ENCODE results near the gene PPM1L. TPM values are rescaled to one million over a fixed set of nuclear protein-coding genes. Genes with fewer than 3 reads are reported as not detected.
A peak's percentile ranks its signal among the peaks of the same experiment; 100 is the strongest.

Gene PPM1L
- total RNA-seq, 2 experiments from 2014 or later: 5.0 to 8.3 TPM

DNA sequence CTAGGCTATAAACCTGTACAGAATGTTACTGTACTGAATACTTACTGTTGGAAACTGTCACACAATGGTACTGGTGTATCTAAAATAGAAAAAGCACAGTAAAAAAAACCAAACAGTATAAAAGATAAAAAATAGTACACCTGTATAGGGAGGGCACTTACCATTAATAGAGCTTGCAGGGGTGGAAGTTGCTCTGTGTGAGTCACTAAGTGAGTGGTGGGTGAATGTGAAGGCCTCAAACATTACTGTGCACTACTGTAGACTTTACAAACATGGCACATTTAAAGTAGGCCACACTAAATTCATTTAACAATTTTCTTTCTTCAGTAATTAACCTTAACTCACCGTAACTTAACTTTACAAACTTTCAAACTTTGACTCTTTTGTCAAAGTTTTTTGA is 327.1 kb downstream of the PPM1L start:
- DNase-seq (no peak), ATAC-seq (no peak)
- no peak overlapping the region for H3K27ac Mint-ChIP-seq
- H3K27me3 Mint-ChIP-seq: peaks cover 13% of the 10 kb centered on the region
- CTCF ChIA-PET: no interaction called here
- no peaks in the 10 kb centered on the region for H3K9me3 Mint-ChIP-seq (ENCODE audit: low read depth)
- H3K4me1 Mint-ChIP-seq: peaks cover 24% of the 10 kb centered on the region
- no peaks in the 10 kb centered on the region for H3K36me3 Mint-ChIP-seq
- no peak overlapping the region for H3K4me3 Mint-ChIP-seq

DNA sequence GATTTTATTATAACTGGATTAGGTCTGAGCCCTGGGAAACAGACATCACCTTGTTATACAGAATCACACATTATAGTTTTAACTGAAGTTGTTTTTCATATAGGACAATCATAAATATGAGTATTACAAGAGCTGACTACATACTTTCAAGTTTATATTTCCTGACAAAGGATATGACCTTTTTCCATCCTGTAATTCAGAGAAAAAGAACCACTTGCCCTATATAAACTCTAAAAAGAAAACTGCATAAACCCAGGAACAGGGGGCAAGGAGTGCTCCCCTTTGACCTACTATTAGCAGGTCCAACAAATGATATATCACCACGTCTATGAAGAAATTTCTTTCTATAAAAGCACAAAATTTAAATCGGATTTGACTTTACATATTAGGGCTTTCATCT is 328.2 kb downstream of the PPM1L start:
- ATAC-seq (no peak), DNase-seq (no peak)
- Mint-ChIP-seq H3K9me3 (ENCODE audit: low read depth) (no peaks in the 10 kb centered on the region), H3K27ac (no peak overlapping the region), H3K27me3 (peaks cover 9% of the 10 kb centered on the region), H3K36me3 (no peaks in the 10 kb centered on the region), H3K4me3 (no peak overlapping the region), H3K4me1 (peaks cover 18% of the 10 kb centered on the region)
- CTCF ChIA-PET: no interaction called here

DNA sequence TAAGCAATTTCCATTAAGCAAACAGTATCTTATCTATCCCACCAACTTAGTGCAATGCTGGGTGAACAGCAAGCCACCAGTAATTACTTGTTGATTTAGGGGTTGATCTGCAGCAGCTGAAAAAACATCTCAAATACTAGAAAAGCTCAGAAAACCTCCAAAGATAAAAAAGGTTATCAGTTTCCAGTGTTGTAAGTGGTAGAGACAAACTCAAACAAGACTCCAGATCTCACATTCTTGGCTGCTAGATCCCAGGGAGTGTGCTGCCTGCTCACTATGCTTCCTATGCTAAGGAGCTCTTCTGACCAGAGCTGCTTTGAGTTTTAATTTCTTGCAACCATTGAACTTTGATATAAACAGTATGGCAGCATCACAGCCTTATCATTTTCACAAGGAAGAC is 337.9 kb downstream of the PPM1L start:
- no peak for DNase-seq
- CTCF ChIA-PET: no interaction called here
- ATAC-seq: no peak
- Mint-ChIP-seq H3K4me3 (no peak overlapping the region), H3K9me3 (ENCODE audit: low read depth) (no peaks in the 10 kb centered on the region), H3K27ac (no peak overlapping the region), H3K4me1 (no peaks in the 10 kb centered on the region), H3K36me3 (no peaks in the 10 kb centered on the region), H3K27me3 (peaks cover 8% of the 10 kb centered on the region)

DNA sequence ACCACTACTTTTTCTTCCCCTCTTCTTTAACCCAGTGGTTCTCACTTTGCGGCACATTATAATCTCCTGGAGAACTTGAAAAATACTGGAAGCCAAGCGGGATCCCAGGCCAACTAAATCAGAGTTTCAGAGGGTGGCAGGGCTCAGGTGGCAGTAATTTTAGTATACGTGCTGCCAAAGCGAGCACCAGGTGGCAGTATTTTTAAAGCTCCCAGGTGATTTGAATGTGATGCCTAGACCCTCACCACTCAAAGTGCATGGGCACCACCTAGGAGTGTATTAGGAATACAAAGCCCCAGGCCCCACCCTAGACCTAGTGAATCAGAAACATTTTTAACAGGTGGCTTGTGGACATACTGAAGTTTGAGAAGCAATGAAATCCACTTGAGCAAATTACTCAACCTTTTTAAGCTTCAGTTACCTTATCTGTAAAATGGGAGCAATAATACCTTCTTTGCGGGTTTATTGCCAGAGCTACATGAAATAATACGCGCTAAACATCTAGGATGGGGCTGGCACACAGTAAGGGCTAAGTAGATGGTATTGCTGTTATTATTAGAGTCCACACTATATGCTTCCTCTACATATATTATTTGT is 340.8 kb downstream of the PPM1L start:
- ATAC-seq (no peak), DNase-seq (no peak)
- peaks cover 19% of the 10 kb centered on the region for H3K27me3 Mint-ChIP-seq
- no peak overlapping the region for H3K4me3 Mint-ChIP-seq
- H3K9me3 Mint-ChIP-seq (ENCODE audit: low read depth): no peaks in the 10 kb centered on the region
- no peaks in the 10 kb centered on the region for H3K4me1 Mint-ChIP-seq
- CTCF ChIA-PET: interaction anchor here (0.9 to 1.3 kb wide), 4 partner anchors 10 to 326 kb away, joined by 3 to 5 read pairs (median 4); no protein-coding TSS in a partner anchor
- H3K27ac Mint-ChIP-seq: no peak overlapping the region
- H3K36me3 Mint-ChIP-seq: no peaks in the 10 kb centered on the region

DNA sequence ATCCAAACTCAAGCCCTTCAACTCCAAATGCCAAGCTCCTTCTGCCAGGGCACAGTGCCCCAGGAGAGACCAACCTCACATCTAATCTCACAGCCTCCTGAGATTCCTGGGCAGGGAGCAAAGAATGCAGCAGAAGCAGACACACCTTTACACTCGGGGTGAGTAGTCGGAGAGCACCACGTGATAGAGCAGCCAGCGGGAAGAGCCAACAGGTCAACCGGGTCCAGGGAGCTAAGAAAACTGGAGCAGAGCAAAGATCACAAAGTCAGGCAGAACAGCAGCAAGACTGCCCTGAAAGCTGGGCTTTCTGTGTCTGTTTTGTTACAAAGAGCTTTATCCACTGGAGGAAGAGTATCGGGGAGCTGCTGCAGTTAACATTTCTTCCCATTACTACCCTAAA is 345.0 kb downstream of the PPM1L start:
- peaks cover 10% of the 10 kb centered on the region for H3K4me1 Mint-ChIP-seq
- peaks cover 44% of the 10 kb centered on the region for H3K27me3 Mint-ChIP-seq
- ATAC-seq (no peak), DNase-seq (no peak)
- no peak overlapping the region for H3K4me3 Mint-ChIP-seq
- CTCF ChIA-PET: no interaction called here
- no peak overlapping the region for H3K27ac Mint-ChIP-seq
- no peaks in the 10 kb centered on the region for H3K36me3 Mint-ChIP-seq
- H3K9me3 Mint-ChIP-seq (ENCODE audit: low read depth): no peaks in the 10 kb centered on the region

DNA sequence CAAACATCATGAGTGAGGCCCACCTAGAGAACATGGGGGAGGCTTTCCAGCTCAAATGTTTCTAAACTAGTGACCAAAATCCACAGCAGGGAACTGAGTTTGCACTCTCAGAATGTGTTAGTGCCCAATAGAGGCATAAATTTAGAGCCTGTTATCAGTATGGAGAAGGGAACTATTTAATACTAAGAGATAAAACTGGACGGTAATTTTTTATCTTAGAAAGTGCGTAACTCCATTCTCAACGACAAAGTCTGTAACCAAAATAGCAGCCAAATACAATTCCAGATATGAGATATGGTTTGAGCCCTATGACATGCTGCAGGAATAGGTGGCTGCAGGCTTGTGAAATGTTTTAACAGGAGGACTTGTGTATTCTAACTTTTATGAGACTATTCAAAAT is 345.6 kb downstream of the PPM1L start:
- Mint-ChIP-seq H3K4me1 (peaks cover 12% of the 10 kb centered on the region), H3K27me3 (peaks cover 44% of the 10 kb centered on the region), H3K27ac (no peak overlapping the region), H3K4me3 (no peak overlapping the region), H3K36me3 (no peaks in the 10 kb centered on the region), H3K9me3 (ENCODE audit: low read depth) (no peaks in the 10 kb centered on the region)
- no peak for ATAC-seq
- DNase-seq: no peak
- CTCF ChIA-PET: no interaction called here

DNA sequence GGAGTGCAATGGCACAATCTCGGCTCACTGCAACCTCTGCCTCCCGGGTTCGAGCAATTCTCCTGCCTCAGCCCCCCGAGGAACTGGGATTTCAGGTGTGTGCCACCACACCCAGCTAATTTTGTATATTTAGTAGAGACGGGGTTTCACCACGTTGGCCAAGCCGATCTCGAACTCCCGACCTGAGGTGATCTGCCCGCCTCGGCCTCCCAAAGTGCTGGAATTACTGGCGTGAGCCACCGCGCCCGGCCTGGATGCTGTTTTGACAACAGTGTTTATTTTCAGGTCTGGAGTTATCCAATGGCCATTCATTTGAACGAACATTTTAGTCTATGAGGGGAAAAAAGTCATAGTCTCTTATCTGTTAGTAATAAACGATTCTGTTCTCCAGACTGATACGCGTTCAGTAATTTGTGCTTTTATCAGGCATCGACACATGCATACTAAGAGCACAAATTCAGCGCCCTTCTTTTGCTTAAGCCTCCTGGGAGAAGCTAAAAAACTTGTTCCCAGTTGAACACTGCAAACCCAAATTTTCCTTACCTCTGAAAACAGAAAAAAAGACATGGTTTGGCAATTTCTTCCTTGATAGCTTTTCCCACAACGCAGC is 347.9 kb downstream of the PPM1L start:
- no peaks in the 10 kb centered on the region for H3K36me3 Mint-ChIP-seq
- H3K4me1 Mint-ChIP-seq: peaks cover 17% of the 10 kb centered on the region
- CTCF ChIA-PET: no interaction called here
- H3K9me3 Mint-ChIP-seq (ENCODE audit: low read depth): no peaks in the 10 kb centered on the region
- no peak for DNase-seq
- peaks cover 48% of the 10 kb centered on the region for H3K27me3 Mint-ChIP-seq
- no peak for ATAC-seq
- H3K27ac Mint-ChIP-seq: no peak overlapping the region
- peak overlapping the region; percentile 52 for H3K4me3 Mint-ChIP-seq

DNA sequence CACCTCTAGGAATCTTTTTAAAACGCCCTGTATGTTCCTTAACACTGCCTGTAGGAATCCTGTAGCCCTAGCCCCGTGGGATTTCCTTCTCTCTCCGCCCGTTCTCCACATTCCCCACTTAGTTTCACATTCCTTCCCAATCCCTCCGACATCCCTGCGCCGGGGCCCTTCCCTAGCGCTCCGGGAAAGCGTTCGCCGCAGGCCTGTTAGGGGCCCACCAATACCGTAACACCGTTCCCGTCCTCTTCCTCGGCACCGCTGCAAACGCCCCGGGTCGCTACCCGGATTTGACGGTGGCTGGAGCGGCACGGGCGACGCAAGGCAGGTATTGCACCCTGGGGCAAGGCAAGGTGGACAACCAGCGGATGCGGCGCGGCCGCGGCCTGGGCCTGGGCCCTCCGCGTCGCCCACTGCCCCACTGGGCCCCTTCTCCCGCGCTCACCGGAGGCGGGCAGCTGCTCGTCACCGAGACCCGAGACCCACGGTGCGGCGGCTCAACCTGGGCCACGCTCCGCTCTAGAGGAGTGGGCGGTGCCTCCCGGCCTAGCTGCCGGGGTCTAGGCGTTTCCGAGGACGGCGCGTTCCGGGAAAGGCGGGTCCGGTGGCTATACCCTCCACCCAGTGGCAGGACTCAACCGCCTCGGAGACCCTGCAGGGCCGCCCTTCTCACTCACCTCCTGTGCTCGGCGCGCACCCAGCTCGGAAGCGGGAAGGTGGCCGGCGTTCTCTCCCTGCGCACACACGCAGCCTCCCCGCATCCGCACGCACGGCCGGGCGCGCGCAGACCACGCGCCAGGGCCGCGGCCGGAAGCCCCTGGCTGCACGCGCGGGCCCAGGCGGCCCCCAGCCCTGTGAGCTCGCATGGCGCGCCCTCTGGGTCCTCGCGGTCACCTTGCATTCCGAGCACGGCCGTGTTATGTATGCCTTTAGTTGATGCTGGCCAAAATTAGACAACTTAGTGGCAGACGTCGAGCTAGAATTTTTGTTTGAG is 348.8 kb downstream of the PPM1L start, which contains the start of gene B3GALNT1:
Gene B3GALNT1, minus strand, starts transcription at position 789 of the 991 bp plus-strand sequence. CDS start 18,595 bp downstream, outside the sequence.
- Mint-ChIP-seq H3K9me3 (ENCODE audit: low read depth) (no peaks in the 10 kb centered on the region), H3K27ac (no peak within 1 kb of the TSS), H3K27me3 (peaks cover 47% of the 10 kb centered on the region), H3K4me1 (peaks cover 17% of the 10 kb centered on the region), H3K36me3 (no peaks in the 10 kb centered on the region), H3K4me3 (peak within 1 kb of the TSS; percentile 52)
- DNase-seq: peak; percentile 43
- CTCF ChIA-PET: interaction anchor here (1.2 kb wide), 1 partner anchor 148 kb away, joined by 3 read pairs; no protein-coding TSS in a partner anchor
- peak; percentile 81 for ATAC-seq

DNA sequence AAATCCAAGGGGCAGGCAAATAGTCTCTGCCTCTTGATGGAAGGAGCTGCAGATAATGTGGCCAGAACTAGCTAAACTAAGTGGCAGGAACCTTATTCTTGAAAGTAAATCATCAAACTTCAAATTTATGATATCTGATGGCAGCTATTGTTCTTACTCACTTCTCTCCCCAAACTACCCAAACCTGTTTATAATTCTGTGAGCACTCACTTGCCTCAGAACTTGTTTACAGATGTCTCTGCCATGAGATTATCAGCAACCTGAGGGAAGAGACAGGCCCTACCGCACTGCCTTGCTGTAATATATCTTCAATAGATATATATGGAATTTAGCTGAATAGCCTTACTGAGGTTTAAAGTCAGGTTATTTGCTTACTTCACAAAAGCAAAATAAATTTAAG is 351.3 kb downstream of the PPM1L start:
- H3K4me1 Mint-ChIP-seq: peaks cover 17% of the 10 kb centered on the region
- DNase-seq: no peak
- H3K36me3 Mint-ChIP-seq: no peaks in the 10 kb centered on the region
- H3K27me3 Mint-ChIP-seq: peaks cover 48% of the 10 kb centered on the region
- no peak overlapping the region for H3K27ac Mint-ChIP-seq
- no peak overlapping the region for H3K4me3 Mint-ChIP-seq
- CTCF ChIA-PET: interaction anchor here (1.2 kb wide), 1 partner anchor 10 kb away, joined by 3 read pairs; no protein-coding TSS in a partner anchor
- ATAC-seq: no peak
- H3K9me3 Mint-ChIP-seq (ENCODE audit: low read depth): no peaks in the 10 kb centered on the region

DNA sequence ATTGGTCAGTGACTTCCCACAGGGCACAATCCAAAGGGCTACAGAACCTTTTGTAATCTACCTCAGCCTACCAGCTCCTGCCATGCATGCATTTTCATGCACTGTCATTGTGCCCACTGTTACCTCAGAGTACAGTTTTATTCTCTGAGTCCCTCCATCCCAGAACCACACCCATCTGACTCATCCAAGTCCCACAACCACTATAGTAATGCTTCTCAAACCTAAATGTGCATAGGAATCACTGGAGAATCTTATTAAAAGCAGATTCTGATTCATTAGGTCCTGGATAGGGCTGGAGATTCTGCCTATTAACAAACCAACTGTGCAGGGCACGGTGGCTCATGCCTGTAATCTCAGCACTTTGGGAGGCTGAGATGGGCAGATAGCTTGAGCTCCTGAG is 352.8 kb downstream of the PPM1L start:
- peaks cover 17% of the 10 kb centered on the region for H3K4me1 Mint-ChIP-seq
- peaks cover 40% of the 10 kb centered on the region for H3K27me3 Mint-ChIP-seq
- no peak for DNase-seq
- CTCF ChIA-PET: interaction anchor here (1.1 kb wide), 1 partner anchor 38 kb away, joined by 3 read pairs; no protein-coding TSS in a partner anchor
- no peaks in the 10 kb centered on the region for H3K36me3 Mint-ChIP-seq
- no peak for ATAC-seq
- no peak overlapping the region for H3K27ac Mint-ChIP-seq
- H3K9me3 Mint-ChIP-seq (ENCODE audit: low read depth): no peaks in the 10 kb centered on the region
- H3K4me3 Mint-ChIP-seq: no peak overlapping the region

DNA sequence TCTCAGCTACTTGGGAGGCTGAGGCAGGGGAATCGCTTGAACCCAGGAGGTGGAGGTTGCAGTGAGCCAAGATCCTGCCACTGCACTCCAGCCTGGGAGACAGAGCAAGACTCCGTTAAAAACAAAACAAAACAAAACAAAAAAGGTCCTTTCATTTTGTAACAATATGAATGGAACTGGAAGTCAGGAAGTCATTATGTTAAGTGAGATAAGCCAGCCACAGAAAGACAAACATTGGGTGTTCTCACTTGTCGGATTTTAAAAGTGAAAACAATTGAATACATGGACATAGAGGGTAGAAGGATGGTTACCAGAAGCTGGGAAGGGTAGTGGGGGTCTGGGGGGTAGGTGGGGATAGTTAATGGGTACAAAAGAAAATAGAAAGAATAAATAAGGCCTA is 361.6 kb downstream of the PPM1L start:
- no peak for ATAC-seq
- CTCF ChIA-PET: no interaction called here
- no peak overlapping the region for H3K27ac Mint-ChIP-seq

DNA sequence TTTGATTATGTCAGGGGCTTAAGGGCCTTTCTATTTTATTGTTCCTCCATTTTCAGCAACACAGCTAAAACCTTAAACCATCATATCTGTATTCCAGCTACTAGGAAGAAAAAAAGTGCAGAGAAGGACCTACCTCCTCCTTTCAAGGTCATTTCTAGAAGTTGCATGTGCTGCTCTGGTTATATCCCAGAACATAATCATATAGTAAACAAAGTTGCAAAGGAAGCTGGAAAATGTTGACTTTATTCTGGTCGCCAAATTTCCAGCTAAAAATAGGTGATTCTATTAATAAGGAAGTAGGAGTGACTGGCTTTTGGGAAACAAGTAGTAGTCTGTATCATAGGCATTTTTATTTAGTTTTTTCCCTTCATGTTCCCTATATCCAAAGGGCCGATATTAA is 370.5 kb downstream of the PPM1L start:
- CTCF ChIA-PET: no interaction called here
- no peak for ATAC-seq
- DNase-seq: no peak
- Mint-ChIP-seq H3K27ac (no peak overlapping the region), H3K9me3 (ENCODE audit: low read depth) (peaks cover 3% of the 10 kb centered on the region), H3K4me3 (no peak overlapping the region), H3K4me1 (no peaks in the 10 kb centered on the region), H3K36me3 (peaks cover 1% of the 10 kb centered on the region), H3K27me3 (peaks cover 2% of the 10 kb centered on the region)

More for the DNA sequence above, 361.6 kb downstream of the PPM1L start:
- H3K4me1 Mint-ChIP-seq: no peaks in the 10 kb centered on the region
- DNase-seq: no peak
- peaks cover 23% of the 10 kb centered on the region for H3K27me3 Mint-ChIP-seq
- H3K36me3 Mint-ChIP-seq: peaks cover 8% of the 10 kb centered on the region
- no peak overlapping the region for H3K4me3 Mint-ChIP-seq
- peaks cover 15% of the 10 kb centered on the region for H3K9me3 Mint-ChIP-seq (ENCODE audit: low read depth)

Data from activated CD8-positive, alpha-beta memory T cell treated with anti-CD3 and anti-CD28 coated beads, Interleukin-2, amount 10 ng/mL, durations not matched to agents 7 days and 5 days (primary cell).